ENCODE results near the gene AP3S1.

DNA sequence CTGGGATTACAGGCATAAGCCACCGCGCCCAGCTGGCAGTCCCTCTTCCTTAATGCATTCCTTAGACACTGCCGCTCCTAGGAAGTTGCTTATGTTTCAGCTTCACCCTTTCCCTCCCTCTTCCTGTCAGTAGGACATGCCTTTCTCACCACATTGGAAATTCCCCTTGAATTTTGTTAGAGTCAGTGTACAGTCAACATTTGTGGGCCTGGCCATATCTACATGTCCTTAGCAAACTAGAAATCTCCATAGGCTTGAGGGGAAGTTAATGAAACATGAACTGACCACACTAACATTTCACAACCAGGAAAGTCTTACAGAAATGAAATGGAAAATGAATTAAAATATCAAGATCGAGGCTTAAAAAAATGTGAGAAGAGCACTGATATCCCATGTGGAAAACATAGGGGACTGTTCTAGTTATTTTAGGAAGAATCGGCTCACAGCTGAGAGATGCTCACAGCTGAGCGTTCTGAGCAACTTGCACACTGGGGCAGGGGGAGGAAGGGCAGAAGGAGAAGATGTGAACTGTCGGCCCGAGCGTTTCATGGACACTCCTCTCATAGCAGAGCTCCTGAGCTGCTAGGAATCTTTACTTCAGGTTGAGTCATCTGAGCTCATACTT lies 99.4 kb downstream of the AP3S1 start:
- TF ChIP-seq, protein P1, sequence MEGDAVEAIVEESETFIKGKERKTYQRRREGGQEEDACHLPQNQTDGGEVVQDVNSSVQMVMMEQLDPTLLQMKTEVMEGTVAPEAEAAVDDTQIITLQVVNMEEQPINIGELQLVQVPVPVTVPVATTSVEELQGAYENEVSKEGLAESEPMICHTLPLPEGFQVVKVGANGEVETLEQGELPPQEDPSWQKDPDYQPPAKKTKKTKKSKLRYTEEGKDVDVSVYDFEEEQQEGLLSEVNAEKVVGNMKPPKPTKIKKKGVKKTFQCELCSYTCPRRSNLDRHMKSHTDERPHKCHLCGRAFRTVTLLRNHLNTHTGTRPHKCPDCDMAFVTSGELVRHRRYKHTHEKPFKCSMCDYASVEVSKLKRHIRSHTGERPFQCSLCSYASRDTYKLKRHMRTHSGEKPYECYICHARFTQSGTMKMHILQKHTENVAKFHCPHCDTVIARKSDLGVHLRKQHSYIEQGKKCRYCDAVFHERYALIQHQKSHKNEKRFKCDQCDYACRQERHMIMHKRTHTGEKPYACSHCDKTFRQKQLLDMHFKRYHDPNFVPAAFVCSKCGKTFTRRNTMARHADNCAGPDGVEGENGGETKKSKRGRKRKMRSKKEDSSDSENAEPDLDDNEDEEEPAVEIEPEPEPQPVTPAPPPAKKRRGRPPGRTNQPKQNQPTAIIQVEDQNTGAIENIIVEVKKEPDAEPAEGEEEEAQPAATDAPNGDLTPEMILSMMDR (IDR thresholded peaks at IDR 0.05), result no peak
- TF ChIP-seq POLR2A (IDR thresholded peaks at IDR 0.05), result no peak
